Mesothelial cell of epicardium (in vitro differentiated cells): ENCODE measurements around the gene ANKRD44. TPM values are rescaled to one million over a fixed set of nuclear protein-coding genes. Genes with fewer than 3 reads are reported as not detected.

ENCODE experiments used
- DNase-seq, 2 experiments: peaks; one replicate each; pipeline ENCODE4 v3.0.0; 2021; ENCODE audit warnings: low spot score in 2 of 2; ENCODE audit not compliant: unreplicated experiment in 2 of 2
- H3K27ac Mint-ChIP-seq: 2 replicates; pipeline ENCODE4 v1.8.0; 2021; ENCODE audit warnings: mixed read lengths
- H3K27me3 Mint-ChIP-seq: 2 replicates; pipeline ENCODE4 v1.8.0; 2021; ENCODE audit warnings: low read depth, mixed read lengths
- H3K36me3 Mint-ChIP-seq: 2 replicates; pipeline ENCODE4 v1.8.0; 2021; ENCODE audit warnings: mixed read lengths
- H3K4me1 Mint-ChIP-seq: 2 replicates; pipeline ENCODE4 v1.8.0; 2021; ENCODE audit warnings: mixed read lengths
- H3K4me3 Mint-ChIP-seq: 2 replicates; pipeline ENCODE4 v1.8.0; 2021; ENCODE audit warnings: mild to moderate bottlenecking, moderate library complexity, mixed read lengths
- H3K9me3 Mint-ChIP-seq: 2 replicates; pipeline ENCODE4 v1.8.0; 2021; ENCODE audit warnings: mixed read lengths
- total RNA-seq: library from RNA; stranded (reverse); gene quantifications from 3 replicates; pipeline ENCODE4 v1.2.1, GENCODE V29; 2021
- TF ChIP-seq, protein P1 (sequence below): fragments of 200-600 bp; sonication (generic); IDR thresholded peaks from one replicate; pipeline ENCODE4 v1.5.0; 2021; ENCODE audit warnings: antibody characterized with exemption; ENCODE audit not compliant: unreplicated experiment

Gene ANKRD44
- total RNA-seq, 1 donor from 2014 or later, result 10.4 TPM

DNA sequence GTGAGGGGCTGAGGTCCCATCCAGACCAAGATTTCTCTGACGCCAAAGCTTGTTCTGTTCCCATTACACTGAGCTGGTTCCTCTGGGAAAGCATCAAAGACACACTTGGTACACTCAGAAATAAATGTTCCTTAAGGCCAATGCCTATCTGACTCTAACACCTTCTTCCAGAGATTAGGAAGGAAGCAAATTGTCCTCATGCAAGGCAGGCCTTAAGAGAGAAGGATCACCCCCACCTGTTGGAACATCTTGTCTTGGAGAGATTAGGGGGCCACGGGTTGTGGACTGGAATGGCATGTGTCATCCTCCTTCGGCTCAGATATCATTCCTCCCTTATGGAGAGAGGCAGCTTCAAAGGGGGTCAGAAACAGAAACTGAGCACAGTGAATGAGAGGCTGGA lies 100.2 kb downstream of the ANKRD44 start:
- H3K36me3 Mint-ChIP-seq, result no peaks in the 10 kb centered on the region
- no peak for DNase-seq
- TF ChIP-seq, protein P1, sequence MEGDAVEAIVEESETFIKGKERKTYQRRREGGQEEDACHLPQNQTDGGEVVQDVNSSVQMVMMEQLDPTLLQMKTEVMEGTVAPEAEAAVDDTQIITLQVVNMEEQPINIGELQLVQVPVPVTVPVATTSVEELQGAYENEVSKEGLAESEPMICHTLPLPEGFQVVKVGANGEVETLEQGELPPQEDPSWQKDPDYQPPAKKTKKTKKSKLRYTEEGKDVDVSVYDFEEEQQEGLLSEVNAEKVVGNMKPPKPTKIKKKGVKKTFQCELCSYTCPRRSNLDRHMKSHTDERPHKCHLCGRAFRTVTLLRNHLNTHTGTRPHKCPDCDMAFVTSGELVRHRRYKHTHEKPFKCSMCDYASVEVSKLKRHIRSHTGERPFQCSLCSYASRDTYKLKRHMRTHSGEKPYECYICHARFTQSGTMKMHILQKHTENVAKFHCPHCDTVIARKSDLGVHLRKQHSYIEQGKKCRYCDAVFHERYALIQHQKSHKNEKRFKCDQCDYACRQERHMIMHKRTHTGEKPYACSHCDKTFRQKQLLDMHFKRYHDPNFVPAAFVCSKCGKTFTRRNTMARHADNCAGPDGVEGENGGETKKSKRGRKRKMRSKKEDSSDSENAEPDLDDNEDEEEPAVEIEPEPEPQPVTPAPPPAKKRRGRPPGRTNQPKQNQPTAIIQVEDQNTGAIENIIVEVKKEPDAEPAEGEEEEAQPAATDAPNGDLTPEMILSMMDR, result no peak
- H3K27me3 Mint-ChIP-seq, result no peaks in the 10 kb centered on the region
- H3K27ac Mint-ChIP-seq, result no peak overlapping the region
- no peak overlapping the region for H3K4me3 Mint-ChIP-seq
- no peaks in the 10 kb centered on the region for H3K9me3 Mint-ChIP-seq
- peaks cover 21% of the 10 kb centered on the region for H3K4me1 Mint-ChIP-seq

DNA sequence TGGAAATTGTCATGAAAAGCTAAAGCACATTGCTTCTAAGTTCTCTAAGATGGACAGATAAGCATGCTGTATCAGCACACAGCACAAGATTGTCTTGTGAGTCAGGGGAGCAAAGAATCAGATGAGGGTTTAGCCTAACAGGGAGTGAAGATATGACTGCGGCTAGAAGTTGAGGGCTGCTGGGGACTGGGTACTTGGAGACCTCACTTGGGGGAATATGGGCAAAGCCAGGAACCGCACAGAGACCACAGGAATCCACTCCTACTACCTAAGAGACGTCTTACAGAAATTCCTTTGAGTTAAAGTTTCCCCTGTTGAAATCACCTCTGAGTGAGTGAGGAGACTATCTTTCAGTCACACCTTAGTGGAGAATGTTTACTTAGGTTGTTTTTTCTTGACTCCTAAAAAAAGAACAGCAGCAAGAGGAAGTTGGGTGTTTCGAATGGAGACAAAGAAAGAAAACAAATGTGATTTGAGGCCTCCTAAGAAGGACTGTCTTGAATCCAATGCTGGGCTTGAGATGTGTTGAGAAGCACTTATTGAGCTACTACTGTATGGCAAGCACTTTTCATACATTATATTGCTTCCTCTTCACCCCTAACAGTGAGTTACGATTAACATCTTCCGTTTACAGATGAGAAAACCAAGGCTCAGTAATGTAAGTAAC lies 100.7 kb downstream of the ANKRD44 start:
- Mint-ChIP-seq H3K27ac (no peak overlapping the region), H3K36me3 (no peaks in the 10 kb centered on the region), H3K4me1 (peaks cover 21% of the 10 kb centered on the region), H3K9me3 (no peaks in the 10 kb centered on the region), H3K27me3 (no peaks in the 10 kb centered on the region), H3K4me3 (no peak overlapping the region)
- TF ChIP-seq, protein P1, result no peak
- DNase-seq, result no peak

DNA sequence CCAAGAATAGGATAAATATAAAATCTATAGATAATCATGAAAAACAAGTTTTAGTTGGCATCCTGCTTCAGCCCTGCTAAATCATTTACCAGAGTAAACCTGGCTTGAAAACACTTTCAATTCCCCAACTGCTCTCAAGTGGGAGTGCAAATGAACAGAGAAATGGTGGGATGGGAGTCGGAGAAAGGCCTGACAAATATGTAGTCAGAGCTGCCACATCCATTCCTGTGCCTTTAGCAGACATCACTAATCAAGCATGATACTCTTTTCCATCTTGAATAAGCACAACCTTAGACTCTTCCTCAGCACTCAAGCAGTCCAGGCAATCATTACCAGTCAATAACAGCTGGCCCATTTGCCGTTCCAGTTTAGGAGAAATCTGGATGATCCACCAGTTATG lies 101.3 kb downstream of the ANKRD44 start:
- H3K27ac Mint-ChIP-seq, result no peak overlapping the region
- no peak for DNase-seq
- no peaks in the 10 kb centered on the region for H3K9me3 Mint-ChIP-seq
- H3K27me3 Mint-ChIP-seq, result no peaks in the 10 kb centered on the region
- no peaks in the 10 kb centered on the region for H3K36me3 Mint-ChIP-seq
- TF ChIP-seq, protein P1, result no peak
- H3K4me3 Mint-ChIP-seq, result no peak overlapping the region
- peaks cover 21% of the 10 kb centered on the region for H3K4me1 Mint-ChIP-seq

DNA sequence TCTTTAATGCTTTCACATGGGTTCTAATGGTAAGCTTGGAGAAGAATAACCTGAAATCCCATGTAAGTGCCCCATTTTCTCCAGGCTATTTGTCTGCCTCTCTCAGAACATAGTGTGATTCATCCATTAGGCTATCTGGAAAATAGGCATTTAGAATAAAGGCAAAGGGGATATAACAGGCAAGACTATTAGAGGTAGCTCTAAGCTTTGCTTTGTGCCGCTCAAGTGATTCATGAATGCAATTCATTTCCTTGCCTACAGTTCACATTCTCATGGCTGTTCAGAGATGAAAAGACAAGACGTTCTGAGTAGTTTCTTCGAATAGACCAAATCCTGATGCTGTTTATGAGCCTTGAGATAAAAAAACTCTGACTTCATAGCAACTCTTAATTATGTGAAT lies 101.7 kb downstream of the ANKRD44 start:
- H3K4me1 Mint-ChIP-seq, result peaks cover 21% of the 10 kb centered on the region
- no peak for DNase-seq
- H3K36me3 Mint-ChIP-seq, result no peaks in the 10 kb centered on the region
- no peaks in the 10 kb centered on the region for H3K9me3 Mint-ChIP-seq
- TF ChIP-seq, protein P1, result no peak
- H3K27ac Mint-ChIP-seq, result no peak overlapping the region
- H3K27me3 Mint-ChIP-seq, result no peaks in the 10 kb centered on the region
- H3K4me3 Mint-ChIP-seq, result no peak overlapping the region

DNA sequence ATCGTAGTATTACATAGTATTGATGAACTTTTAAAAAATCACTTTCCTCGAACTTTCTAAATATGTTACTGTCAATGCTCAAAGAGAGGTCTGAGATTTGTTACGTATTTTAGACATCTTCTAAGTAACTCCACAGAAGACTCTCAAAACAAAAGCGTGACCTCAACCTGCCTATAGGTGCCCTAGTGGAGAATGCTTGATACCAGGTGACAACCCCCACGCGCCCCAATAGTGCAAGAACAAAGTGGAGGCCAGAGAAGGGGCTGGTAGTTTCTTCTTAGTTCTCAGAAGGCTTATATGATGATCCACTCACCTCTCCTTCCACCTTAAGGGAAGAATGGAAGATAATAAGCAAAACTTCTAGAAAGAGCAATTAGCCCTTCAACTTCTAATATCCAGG lies 102.6 kb downstream of the ANKRD44 start:
- TF ChIP-seq, protein P1, result no peak
- H3K27ac Mint-ChIP-seq, result no peak overlapping the region
- no peaks in the 10 kb centered on the region for H3K9me3 Mint-ChIP-seq
- no peak overlapping the region for H3K4me3 Mint-ChIP-seq
- no peaks in the 10 kb centered on the region for H3K36me3 Mint-ChIP-seq
- DNase-seq, result no peak
- H3K27me3 Mint-ChIP-seq, result no peaks in the 10 kb centered on the region
- H3K4me1 Mint-ChIP-seq, result peaks cover 19% of the 10 kb centered on the region

DNA sequence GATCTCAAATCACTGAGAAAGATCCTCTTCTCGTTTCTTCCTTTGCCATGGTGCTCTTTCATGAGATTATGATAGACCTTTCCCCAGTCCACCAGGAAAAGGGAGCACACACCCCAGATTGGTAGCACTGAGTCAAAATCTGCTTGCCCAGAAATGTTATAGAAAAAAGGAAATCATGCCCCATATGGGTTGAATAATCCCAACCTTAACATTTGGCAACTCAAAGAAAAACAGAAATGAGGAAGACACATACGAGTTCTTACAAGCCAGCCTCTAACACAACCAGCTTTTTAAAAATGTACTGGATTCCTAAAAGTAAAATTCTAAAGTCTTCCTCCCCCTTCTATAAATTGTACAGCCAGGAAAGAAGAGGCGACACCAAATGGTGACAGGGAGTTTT lies 103.0 kb downstream of the ANKRD44 start:
- no peak overlapping the region for H3K27ac Mint-ChIP-seq
- no peaks in the 10 kb centered on the region for H3K27me3 Mint-ChIP-seq
- H3K4me3 Mint-ChIP-seq, result no peak overlapping the region
- H3K36me3 Mint-ChIP-seq, result no peaks in the 10 kb centered on the region
- TF ChIP-seq, protein P1, result no peak
- no peak for DNase-seq
- H3K4me1 Mint-ChIP-seq, result peaks cover 16% of the 10 kb centered on the region
- H3K9me3 Mint-ChIP-seq, result no peaks in the 10 kb centered on the region
